ENCODE data around the gene CCNI. TPM values are rescaled to one million over a fixed set of nuclear protein-coding genes. Genes with fewer than 3 reads are reported as not detected.

CCNI gene
- total RNA-seq, 1 experiment from 2014 or later: 213 TPM

- DNase-seq (ENCODE audit: low spot score) (no peak), ATAC-seq (no peak)
- no peak overlapping the region for H3K27ac Mint-ChIP-seq
- H3K9me3 Mint-ChIP-seq: no peaks in the 10 kb centered on the region
- CTCF ChIA-PET: interaction anchor here (1.0 to 1.1 kb wide), 2 partner anchors 13 to 138 kb away, joined by 3 to 4 read pairs; no protein-coding TSS in a partner anchor
- H3K4me3 Mint-ChIP-seq: no peak overlapping the region
- H3K4me1 Mint-ChIP-seq: peaks cover 11% of the 10 kb centered on the region
- no peaks in the 10 kb centered on the region for H3K27me3 Mint-ChIP-seq (ENCODE audit: low read depth)
- POLR2A ChIA-PET: no interaction called here
- H3K36me3 Mint-ChIP-seq: peaks cover 45% of the 10 kb centered on the region
- TF ChIP-seq, protein P1, sequence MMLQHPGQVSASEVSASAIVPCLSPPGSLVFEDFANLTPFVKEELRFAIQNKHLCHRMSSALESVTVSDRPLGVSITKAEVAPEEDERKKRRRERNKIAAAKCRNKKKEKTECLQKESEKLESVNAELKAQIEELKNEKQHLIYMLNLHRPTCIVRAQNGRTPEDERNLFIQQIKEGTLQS (CRISPR knock-in tag; conservative IDR thresholded peaks at IDR 0.05): no peak
- TF ChIP-seq ESRRA (CRISPR knock-in tag; IDR thresholded peaks at IDR 0.05; ENCODE audit: borderline replicate concordance) (no peak), FOXJ3 (CRISPR knock-in tag; IDR thresholded peaks at IDR 0.05; ENCODE audit: borderline replicate concordance) (no peak), CREM (CRISPR knock-in tag; IDR thresholded peaks at IDR 0.05) (no peak), NR1H2 (CRISPR knock-in tag; IDR thresholded peaks at IDR 0.05) (no peak), ETV6 (CRISPR knock-in tag; IDR thresholded peaks at IDR 0.05) (no peak), ZNF532 (CRISPR knock-in tag; IDR thresholded peaks at IDR 0.05; ENCODE audit: borderline replicate concordance) (no peak), HMGA2 (CRISPR knock-in tag; IDR thresholded peaks at IDR 0.05) (no peak), EMX1 (CRISPR knock-in tag; IDR thresholded peaks at IDR 0.05) (no peak), NR2C2 (CRISPR knock-in tag; IDR thresholded peaks at IDR 0.05) (no peak), ZNF281 (CRISPR knock-in tag; IDR thresholded peaks at IDR 0.05) (no peak), NFYB (CRISPR knock-in tag; conservative IDR thresholded peaks at IDR 0.05; ENCODE audit: low read depth) (no peak), FOXP4 (CRISPR knock-in tag; IDR thresholded peaks at IDR 0.05) (no peak), AR (CRISPR knock-in tag; IDR thresholded peaks at IDR 0.05) (no peak)
- TF ChIP-seq, protein P2, sequence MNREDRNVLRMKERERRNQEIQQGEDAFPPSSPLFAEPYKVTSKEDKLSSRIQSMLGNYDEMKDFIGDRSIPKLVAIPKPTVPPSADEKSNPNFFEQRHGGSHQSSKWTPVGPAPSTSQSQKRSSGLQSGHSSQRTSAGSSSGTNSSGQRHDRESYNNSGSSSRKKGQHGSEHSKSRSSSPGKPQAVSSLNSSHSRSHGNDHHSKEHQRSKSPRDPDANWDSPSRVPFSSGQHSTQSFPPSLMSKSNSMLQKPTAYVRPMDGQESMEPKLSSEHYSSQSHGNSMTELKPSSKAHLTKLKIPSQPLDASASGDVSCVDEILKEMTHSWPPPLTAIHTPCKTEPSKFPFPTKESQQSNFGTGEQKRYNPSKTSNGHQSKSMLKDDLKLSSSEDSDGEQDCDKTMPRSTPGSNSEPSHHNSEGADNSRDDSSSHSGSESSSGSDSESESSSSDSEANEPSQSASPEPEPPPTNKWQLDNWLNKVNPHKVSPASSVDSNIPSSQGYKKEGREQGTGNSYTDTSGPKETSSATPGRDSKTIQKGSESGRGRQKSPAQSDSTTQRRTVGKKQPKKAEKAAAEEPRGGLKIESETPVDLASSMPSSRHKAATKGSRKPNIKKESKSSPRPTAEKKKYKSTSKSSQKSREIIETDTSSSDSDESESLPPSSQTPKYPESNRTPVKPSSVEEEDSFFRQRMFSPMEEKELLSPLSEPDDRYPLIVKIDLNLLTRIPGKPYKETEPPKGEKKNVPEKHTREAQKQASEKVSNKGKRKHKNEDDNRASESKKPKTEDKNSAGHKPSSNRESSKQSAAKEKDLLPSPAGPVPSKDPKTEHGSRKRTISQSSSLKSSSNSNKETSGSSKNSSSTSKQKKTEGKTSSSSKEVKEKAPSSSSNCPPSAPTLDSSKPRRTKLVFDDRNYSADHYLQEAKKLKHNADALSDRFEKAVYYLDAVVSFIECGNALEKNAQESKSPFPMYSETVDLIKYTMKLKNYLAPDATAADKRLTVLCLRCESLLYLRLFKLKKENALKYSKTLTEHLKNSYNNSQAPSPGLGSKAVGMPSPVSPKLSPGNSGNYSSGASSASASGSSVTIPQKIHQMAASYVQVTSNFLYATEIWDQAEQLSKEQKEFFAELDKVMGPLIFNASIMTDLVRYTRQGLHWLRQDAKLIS (CRISPR knock-in tag; IDR thresholded peaks at IDR 0.05; ENCODE audit: borderline replicate concordance): no peak
- TF ChIP-seq, protein P3, sequence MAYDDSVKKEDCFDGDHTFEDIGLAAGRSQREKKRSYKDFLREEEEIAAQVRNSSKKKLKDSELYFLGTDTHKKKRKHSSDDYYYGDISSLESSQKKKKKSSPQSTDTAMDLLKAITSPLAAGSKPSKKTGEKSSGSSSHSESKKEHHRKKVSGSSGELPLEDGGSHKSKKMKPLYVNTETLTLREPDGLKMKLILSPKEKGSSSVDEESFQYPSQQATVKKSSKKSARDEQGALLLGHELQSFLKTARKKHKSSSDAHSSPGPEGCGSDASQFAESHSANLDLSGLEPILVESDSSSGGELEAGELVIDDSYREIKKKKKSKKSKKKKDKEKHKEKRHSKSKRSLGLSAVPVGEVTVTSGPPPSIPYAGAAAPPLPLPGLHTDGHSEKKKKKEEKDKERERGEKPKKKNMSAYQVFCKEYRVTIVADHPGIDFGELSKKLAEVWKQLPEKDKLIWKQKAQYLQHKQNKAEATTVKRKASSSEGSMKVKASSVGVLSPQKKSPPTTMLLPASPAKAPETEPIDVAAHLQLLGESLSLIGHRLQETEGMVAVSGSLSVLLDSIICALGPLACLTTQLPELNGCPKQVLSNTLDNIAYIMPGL (CRISPR knock-in tag; IDR thresholded peaks at IDR 0.05): no peak
Observed at GRCh38 chr4:77065382-77065781, 10.4 kb downstream of the CCNI start.
